Stimulated activated CD8-positive, alpha-beta memory T cell treated with anti-CD3 and anti-CD28 coated beads, Interleukin-7, amount 100 ng/mL, for 48 hours (primary cell): ENCODE results near the gene CENPI.
"Not testable (repeated sequence)": the region's sequence is repeated elsewhere in the genome, so short reads cannot be mapped to it uniquely, and the experiment has no call there.

Source experiments
- DNase-seq, 2 donors: peaks; one replicate each; pipeline ENCODE4 v3.0.0-alpha.2; 2020; ENCODE audit warnings: low read depth in 1 of 2; ENCODE audit errors: extremely low read depth in 1 of 2

The CENPI gene, protein sequence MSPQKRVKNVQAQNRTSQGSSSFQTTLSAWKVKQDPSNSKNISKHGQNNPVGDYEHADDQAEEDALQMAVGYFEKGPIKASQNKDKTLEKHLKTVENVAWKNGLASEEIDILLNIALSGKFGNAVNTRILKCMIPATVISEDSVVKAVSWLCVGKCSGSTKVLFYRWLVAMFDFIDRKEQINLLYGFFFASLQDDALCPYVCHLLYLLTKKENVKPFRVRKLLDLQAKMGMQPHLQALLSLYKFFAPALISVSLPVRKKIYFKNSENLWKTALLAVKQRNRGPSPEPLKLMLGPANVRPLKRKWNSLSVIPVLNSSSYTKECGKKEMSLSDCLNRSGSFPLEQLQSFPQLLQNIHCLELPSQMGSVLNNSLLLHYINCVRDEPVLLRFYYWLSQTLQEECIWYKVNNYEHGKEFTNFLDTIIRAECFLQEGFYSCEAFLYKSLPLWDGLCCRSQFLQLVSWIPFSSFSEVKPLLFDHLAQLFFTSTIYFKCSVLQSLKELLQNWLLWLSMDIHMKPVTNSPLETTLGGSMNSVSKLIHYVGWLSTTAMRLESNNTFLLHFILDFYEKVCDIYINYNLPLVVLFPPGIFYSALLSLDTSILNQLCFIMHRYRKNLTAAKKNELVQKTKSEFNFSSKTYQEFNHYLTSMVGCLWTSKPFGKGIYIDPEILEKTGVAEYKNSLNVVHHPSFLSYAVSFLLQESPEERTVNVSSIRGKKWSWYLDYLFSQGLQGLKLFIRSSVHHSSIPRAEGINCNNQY

DNA sequence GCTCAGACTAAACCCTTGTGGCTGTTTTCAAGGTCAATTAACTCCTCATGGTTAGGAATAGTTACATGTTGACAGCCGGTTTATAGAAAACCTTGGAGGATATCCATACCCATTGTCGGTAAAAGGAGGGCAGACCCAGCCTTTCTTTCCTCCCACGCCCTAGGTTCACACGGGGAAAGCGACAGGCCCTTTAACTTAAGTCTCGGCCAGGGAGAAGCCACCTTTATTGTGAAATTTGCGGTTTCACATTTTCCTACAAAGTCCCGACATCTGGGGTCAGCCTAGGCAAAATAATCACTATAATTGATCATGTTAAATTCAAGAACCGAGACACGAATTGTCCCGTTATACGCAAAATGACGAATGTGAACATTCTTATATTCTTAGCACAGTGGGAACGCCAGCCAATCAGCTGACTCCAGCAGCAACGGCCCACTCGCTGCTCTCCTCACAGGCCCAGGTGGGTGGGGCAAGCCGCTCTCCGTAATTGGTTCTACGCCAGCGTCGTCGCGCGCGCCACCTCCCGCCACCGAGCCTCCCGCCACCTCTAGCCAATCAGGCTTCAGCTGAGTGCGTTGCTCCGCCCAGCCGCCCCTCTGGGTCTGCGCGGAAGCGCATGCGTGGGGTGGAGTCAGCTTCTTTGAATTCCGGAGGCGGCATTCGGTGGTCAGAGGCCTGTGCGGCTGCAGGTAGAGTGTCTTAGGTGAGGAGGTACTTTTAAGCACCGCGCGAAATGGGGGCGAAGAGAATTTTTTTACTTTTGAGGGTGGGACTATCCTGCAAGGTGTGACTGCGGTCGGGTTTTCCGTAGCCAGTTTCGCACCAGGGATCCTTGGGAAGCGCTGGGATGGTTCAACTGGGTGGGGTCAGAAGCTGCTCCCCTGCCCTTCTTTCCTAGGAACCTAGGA, at the start of gene CENPI:
TSS of gene CENPI (plus strand) at position 659 of the 908 bp plus-strand sequence. CDS start 2,867 bp downstream, outside the sequence.
- peak; percentile 85 to 87 for DNase-seq

DNA sequence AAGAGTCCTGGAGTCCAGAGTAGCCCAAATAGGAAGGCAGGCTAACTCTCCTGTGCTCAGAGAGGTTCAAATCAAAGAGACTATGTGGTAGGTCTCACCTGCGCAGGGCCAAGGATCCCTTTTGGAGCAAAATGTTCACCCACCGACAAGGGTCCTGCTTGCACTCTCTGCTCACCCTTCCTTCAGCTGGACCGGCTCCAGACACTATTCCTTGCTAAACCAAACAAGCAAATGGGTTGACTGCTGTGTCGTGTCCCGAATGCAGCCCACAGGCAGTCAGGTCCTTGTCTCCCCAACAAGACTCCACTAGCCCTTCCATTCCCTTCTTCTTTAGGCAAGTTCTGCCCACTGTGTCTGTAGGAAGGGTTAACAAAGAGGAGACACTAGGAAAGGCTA, 46.9 kb upstream of the CENPI start:
- no peak for DNase-seq

DNA sequence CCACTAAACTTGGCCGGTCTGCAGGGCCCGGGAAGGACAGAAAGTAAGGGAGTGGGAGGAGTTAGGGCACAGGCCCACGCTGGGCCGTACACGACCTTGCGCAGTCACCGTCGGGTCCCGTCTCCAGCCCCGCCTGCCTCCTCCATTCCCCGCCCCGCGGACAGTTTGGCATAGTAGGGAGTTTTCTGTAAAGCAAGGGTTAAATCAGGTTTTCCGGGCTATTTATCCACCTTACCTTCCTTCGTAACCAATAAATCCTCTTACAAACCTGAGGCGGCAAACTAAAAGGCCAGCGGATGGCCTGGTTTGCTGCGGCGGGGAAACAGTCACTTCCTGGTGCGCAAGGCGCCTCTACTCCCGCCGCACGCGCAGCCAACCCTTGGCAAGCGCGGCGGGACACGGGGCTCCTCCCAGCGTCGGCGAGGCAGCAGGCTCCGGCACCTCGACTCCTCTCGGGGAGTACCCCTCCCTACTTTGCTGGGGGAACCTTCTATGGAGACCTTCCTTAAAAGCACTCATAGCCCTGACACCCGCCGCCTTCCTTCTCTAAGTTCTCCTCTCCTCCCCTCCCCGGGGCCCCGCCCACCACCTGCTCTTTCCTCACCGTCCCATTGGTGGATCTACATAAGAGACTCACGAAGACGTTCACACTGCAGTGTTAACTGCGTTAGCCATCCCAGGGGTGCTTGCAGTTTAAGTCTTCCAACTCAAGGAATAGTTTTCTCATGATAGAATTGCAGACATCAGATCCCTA, 46.3 kb upstream of the CENPI start, which contains the start of gene TRMT2B:
TSS of gene TRMT2B (minus strand) at position 563 of the 754 bp plus-strand sequence. CDS start 9,822 bp downstream, outside the sequence.
- peak; percentile 42 to 67 for DNase-seq

DNA sequence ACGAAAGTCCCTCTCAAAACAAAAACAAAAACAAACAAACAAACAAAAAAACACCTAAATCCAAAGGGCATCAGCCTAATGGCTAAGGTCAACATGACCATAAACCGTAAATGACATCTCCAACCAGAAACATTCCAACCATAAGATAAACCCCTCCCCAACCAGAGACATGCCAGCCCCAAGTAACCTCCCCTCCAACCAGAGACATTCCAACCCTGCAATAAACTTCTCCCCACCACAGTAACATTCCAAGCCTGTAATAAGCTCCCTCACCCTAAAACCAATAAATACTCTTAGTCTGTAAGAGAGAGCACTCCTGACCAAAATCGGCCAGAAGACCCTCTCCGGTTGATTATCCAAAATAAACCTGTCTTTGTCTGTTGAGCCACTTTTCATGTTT, 41.5 kb upstream of the CENPI start:
- not testable (repeated sequence) for DNase-seq

DNA sequence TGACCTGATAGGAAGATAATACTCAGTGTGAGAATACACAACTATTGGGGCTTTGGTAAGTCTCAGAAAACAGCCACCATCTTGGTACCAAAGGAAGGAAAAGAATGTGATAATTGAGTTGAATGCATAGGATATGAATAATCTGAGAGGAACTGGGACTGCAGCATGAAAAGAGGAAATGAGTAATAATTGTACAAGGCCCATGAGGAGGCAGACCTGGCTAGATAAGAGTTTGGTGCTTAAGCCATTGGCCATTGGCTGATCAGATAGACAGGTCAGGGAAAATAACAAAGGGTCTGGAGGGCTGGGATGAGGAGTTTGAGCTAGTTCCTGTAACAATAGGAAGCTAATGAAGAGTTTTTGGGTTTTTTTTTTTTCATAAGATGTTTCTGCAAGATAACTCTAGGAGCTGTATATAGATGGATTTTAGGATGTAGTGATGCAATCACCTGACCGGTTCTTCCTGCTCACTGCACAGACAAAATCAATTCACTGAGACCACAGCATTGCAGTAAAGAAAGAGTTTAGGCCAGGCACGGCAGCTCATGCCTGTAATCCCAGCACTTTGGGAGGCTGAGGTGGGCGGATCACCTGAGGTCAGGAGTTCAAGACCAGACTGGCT, 40.8 kb upstream of the CENPI start:
- DNase-seq, result no peak

DNA sequence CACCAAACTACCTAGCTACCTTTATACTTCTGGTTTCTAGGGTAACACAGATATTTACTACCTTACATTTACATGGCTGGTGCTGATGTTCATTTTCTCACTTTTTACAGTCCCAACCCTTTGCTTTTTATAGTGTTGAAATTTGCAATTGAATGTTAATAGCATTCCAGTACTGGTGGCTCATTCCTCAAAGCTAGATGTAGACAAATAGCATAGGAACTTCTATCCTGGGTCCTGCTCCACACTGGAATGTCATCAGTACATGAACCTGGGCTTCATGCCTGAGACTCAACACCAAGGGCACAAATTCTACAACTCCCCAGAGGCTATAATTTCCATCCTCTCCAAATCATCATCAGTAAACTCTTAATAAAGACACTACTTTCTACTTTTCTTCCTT, 35.8 kb upstream of the CENPI start:
- no peak for DNase-seq

DNA sequence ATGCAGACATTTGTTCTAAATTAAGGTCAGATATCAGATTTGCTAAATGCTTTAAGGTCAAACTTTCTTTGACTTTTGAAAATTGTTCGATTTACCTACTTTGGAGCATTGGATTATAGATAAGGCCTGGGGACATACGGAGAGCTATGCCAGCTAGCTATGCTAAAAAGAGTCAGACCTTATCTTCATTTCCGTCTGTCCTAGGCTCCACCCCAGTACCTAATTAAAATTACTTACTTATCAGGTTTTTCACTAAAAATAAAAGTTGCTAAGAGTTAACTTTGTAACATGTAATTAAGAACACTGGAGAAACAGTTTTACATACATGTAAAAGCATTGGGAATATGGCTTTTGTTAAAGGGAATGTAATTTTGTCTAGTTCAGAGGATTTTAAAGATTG, 26.4 kb upstream of the CENPI start:
- DNase-seq, result no peak

DNA sequence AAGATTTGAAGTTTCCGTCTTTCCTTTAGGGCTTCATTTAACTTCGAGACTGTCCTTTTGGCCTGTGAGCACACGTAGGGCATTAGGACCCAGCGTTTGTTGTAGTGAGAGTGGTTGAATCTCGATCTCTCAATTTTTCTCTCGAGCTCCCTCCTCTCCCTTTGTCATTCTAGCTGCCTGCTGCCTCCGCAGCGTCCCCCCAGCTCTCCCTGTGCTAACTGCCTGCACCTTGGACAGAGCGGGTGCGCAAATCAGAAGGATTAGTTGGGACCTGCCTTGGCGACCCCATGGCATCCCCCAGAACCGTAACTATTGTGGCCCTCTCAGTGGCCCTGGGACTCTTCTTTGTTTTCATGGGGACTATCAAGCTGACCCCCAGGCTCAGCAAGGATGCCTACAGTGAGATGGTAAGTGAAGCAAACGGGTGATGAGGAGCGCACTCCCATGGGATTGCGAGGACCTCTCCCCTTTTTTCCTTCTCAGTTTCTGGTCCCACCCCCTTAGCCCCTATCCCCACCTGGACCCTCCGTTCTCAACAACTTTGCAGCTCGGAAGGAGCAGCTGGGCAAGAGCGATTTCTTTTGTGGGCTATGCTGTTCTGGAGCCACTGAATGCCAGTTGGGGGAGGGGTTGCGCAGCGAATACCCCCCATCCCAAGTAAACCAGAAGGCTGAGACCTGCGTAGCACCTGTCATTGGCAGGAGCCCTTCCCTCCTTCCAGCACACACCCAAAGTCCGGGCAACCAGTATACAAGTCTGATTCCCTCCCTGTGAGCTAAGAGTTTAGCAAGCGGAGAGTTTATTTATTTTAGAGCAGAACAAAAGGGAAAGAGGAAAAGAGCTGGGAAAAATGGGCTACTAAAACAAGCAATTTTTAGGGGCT, 19.0 kb upstream of the CENPI start, which contains the start of gene TMEM35A:
TSS of gene TMEM35A (plus strand) at position 164 of the 883 bp plus-strand sequence. CDS start at position 288, 124 bp downstream.
- DNase-seq, result no peak

DNA sequence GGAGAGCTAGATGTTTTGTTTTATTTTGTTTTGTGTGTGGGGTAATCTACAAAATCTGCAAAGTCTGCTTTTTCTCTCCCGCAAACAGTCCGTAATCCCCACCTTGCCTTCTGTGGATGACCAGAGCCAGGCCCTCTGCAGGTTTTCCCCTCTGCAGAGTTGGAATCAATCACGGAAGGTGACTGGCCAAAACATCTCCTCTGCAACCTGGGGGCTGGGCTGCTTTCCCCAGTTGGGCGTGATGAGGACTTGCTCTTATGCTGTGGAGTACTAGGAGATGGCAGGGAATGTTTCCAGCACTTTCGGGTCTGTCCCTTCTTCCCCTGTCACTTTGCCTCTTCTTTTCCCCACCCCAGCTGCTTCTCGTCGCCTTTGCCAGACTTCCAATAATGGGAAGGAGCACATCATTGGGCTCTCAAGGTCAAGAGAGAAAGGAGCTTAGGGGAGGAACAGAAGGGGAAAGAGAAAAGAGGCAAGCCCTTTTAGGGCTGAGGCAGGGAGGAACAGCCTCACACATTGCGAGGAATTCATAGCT, 18.2 kb upstream of the CENPI start:
- no peak for DNase-seq

DNA sequence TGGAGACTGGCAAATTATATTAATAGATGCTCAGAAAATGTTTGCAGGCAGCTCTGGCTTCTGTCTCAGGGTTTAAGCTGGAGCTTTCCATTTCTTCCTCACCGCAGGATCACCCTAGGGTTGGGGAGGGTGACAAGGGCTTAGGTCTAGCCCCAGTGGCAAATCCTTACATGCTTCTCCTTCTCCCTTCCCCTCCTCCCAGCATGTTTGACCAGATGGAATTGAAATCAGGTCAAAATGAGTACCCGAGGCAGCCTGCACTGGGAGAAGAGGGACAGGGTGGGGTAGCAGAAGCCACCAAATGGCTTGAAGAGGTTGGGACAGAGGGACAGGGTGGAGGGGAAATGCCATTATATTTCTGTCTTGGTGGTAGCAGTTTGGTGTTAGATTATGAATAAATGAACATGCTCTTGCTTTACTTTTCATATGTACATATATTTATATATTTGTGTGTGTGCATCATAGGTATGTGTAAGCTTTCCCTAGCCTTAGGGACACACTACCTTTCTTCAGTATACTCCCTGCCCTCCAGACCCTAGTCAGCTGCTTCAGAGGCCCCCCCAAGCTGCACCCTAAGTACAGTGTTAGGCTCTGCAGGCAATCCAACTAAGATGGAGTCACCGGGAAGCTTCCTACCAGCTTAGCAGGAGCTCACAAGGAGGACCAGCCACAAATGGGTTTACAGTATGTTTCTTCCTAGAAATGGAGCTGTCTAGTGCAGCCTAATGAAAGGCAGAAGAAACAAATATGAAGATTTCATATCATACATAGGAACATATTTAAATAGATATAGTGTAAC, 17.5 kb upstream of the CENPI start:
- DNase-seq, result no peak

DNA sequence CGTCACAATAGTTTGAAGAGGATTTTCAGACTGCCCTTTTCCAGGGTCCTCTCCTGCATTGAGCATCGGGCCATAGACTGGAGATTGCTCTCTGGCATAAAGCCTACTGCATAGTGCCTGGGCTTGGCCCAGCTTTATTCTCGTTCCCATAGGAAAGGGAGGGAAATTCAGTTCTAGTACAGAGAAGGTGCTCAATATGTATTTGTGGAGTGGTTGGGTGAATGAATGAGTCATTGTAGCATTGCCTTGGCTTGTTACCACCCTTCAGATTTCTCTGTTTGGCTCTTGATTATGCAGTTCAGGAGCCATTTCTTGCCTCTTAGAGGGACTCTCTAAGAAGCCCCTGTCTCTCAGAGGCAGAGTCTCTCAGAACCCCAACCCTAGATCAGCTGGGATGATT, 16.8 kb upstream of the CENPI start:
- DNase-seq, result no peak

DNA sequence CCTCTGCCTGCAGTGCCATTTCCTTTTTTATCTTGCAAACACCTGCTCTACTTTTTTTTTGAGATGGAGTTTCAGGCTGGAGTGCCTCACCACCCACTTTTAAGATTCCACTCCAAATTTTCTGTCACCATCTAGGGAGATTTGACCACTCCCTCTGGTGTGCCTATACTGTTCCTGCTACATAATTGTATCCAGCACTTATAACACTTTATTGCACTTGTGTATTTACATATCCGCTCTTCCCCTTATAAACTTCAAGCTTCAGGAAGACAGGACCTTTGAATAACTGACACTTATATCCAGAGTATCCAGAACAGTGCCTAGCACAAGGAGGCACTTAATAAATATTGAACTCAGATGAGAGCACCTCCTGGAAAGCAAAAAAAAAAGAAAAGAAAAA, 6.2 kb upstream of the CENPI start:
- no peak for DNase-seq

DNA sequence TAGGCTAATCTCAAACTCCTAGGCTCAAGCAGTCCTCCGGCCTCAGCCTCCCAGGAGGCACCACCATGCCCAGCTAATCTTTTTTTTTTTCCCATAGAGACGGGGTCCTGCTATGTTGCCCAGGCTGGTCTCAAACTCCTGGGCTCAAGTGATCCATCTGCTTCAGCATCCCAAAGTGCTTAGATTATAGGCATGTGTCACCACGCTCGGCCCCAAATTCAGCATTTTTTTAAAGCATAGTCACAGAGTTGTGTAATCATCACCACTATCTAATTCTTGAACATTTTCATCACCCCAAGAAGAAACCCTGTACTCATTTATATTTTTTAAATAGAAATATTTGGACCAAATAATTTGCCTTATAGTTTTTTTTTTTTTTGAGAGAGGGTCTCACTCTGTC, 10.3 kb downstream of the CENPI start:
- no peak for DNase-seq

DNA sequence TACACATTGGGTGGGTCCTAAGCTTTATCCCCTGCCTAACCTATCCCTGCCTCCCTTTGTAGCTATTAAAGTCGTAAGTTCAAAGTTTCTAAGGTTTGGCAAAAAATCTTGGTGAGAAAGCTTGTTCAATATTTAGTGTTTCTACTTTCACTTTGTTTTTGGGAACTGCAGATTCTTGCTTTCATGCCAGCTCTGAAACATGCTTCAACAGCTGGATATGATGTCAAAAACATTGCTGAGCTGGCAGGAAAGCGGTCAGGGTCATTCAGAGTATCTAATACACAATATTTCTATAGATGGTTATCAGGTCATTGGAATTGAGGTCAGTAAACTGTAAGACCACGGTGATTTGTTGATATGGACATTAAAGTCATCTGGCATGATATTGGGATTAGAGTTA, 19.7 kb downstream of the CENPI start:
- no peak for DNase-seq

DNA sequence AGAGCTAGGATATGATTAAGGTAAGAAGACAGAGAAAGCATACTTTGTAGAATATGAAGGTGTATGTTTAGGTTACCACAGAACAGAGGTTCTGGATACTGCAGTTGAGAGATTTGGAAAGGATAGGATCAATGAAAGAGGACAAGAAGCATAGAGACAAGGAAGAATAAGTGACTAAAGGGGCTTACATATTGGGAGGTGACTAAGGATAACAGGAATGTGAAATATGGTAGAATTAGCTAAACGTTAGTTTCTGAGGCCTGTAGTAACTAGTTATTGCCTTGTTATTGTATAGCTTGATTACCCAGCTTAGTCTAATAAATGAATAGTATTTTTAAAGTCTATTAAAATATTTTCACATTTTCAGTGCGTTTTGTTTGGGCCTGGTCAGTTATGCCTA, 38.2 kb downstream of the CENPI start:
- DNase-seq, result no peak
